Liver (tissue), 9 donors: ENCODE results near the gene DST. TPM values are rescaled to one million over a fixed set of nuclear protein-coding genes. Genes with fewer than 3 reads are reported as not detected.
A peak's percentile ranks its signal among the peaks of the same experiment; 100 is the strongest.

Source experiments
- DNase-seq: peaks from one replicate; pipeline ENCODE4 v3.0.0-alpha.2; 2017; ENCODE audit warnings: low spot score
- H3K27ac ChIP-seq, 2 donors: one replicate each; pipeline ENCODE4 v1.7.0; 2013; ENCODE audit warnings: inconsistent platforms in 2 of 2, low read length in 2 of 2, control low read depth in 1 of 2, low read depth in 1 of 2, mild to moderate bottlenecking in 1 of 2
- H3K27me3 ChIP-seq, 4 donors: one replicate each; pipeline versions ENCODE4 v1.6.1 to v1.7.0; 2013; ENCODE audit warnings: low read length in 3 of 4, inconsistent platforms in 1 of 4, mild to moderate bottlenecking in 1 of 4, moderate library complexity in 1 of 4; ENCODE audit not compliant: control insufficient read depth in 4 of 4, insufficient read depth in 4 of 4
- H3K36me3 ChIP-seq, 4 donors: one replicate each; pipeline versions ENCODE4 v1.6.1 to v1.7.0; 2013; ENCODE audit warnings: low read length in 3 of 4, mild to moderate bottlenecking in 3 of 4, low read depth in 1 of 4, moderate library complexity in 1 of 4; ENCODE audit not compliant: control insufficient read depth in 4 of 4, insufficient read depth in 3 of 4
- H3K4me1 ChIP-seq, 4 donors: one replicate each; pipeline versions ENCODE4 v1.6.1 to v1.7.0; 2013; ENCODE audit warnings: low read length in 3 of 4, mild to moderate bottlenecking in 3 of 4, moderate library complexity in 1 of 4; ENCODE audit not compliant: control insufficient read depth in 4 of 4, insufficient read depth in 4 of 4
- H3K4me3 ChIP-seq, 3 donors: one replicate each; pipeline versions ENCODE4 v1.6.1 to v1.7.0; 2013; ENCODE audit warnings: low read length in 3 of 3, control low read depth in 1 of 3, low read depth in 1 of 3, mild to moderate bottlenecking in 1 of 3
- H3K9ac ChIP-seq, 2 donors: one replicate each; pipeline ENCODE4 v1.7.0; 2013; ENCODE audit warnings: low read length in 2 of 2, mild to moderate bottlenecking in 2 of 2, moderate library complexity in 2 of 2, control low read depth in 1 of 2, low read depth in 1 of 2
- H3K9me3 ChIP-seq, 4 donors: one replicate each; pipeline versions ENCODE4 v1.6.1 to v1.7.0; 2013; ENCODE audit warnings: low read length in 3 of 4; ENCODE audit not compliant: control insufficient read depth in 4 of 4
- ATF3 ChIP-seq: IDR thresholded peaks from 2 replicates; pipeline ENCODE4 v1.6.1; 2016; ENCODE audit warnings: antibody characterized with exemption
- CTCF ChIP-seq: fragments of 150-350 bp; IDR thresholded peaks from 2 replicates; pipeline ENCODE4 v1.5.1; 2017; ENCODE audit warnings: improper control_type of control experiment, low read depth, low read length; ENCODE audit not compliant: missing input control
- EGR1 ChIP-seq, 2 donors: IDR thresholded peaks; 2 replicates each; pipeline ENCODE4 v1.6.1; 2016 to 2018; ENCODE audit warnings: antibody characterized with exemption in 2 of 2, low read depth in 2 of 2
- FOXA1 ChIP-seq: IDR thresholded peaks from 2 replicates; pipeline ENCODE4 v1.6.1; 2016; ENCODE audit warnings: antibody characterized with exemption
- FOXA2 ChIP-seq: IDR thresholded peaks from 2 replicates; pipeline ENCODE4 v1.6.1; 2016; ENCODE audit warnings: antibody characterized with exemption
- HNF4A ChIP-seq, 2 donors: conservative IDR thresholded peaks; 2 replicates each; pipeline ENCODE4 v1.6.1; 2016; ENCODE audit warnings: antibody characterized with exemption in 2 of 2, mild to moderate bottlenecking in 2 of 2
- HNF4G ChIP-seq: IDR thresholded peaks from 2 replicates; pipeline ENCODE4 v1.6.1; 2016; ENCODE audit warnings: antibody characterized with exemption
- JUND ChIP-seq, 2 donors: IDR thresholded peaks; 2 replicates each; pipeline ENCODE4 v1.6.1; 2016; ENCODE audit warnings: antibody characterized with exemption in 2 of 2
- MAX ChIP-seq: IDR thresholded peaks from 2 replicates; pipeline ENCODE4 v1.6.1; 2016; ENCODE audit warnings: antibody characterized with exemption
- RAD21 ChIP-seq, 2 donors: IDR thresholded peaks; 2 replicates each; pipeline ENCODE4 v1.6.1; 2016; ENCODE audit warnings: antibody characterized with exemption in 2 of 2, mild to moderate bottlenecking in 2 of 2
- REST ChIP-seq: IDR thresholded peaks from 2 replicates; pipeline ENCODE4 v1.6.1; 2016; ENCODE audit warnings: antibody characterized with exemption, mild to moderate bottlenecking
- RXRA ChIP-seq, 2 donors: IDR thresholded peaks; 2 replicates each; pipeline ENCODE4 v1.6.1; 2017 to 2018; ENCODE audit warnings: antibody characterized with exemption in 2 of 2, mild to moderate bottlenecking in 1 of 2
- SP1 ChIP-seq: IDR thresholded peaks from 2 replicates; pipeline ENCODE4 v1.6.1; 2018; ENCODE audit warnings: antibody characterized with exemption, mild to moderate bottlenecking
- TAF1 ChIP-seq: conservative IDR thresholded peaks from 2 replicates; pipeline ENCODE4 v1.6.1; 2016; ENCODE audit warnings: antibody characterized with exemption, mild to moderate bottlenecking
- YY1 ChIP-seq: IDR thresholded peaks from 2 replicates; pipeline ENCODE4 v1.6.1; 2016; ENCODE audit warnings: antibody characterized with exemption, mild to moderate bottlenecking
- ZBTB33 ChIP-seq: IDR thresholded peaks from 2 replicates; pipeline ENCODE4 v1.6.1; 2016; ENCODE audit warnings: antibody characterized with exemption
- WGBS: extraction: QIAGEN DNeasy Blood & Tissue Kit; methylation state at CpG from one replicate; pipeline ENCODE4 v1.1.7; 2013; 5-methylcytosine and 5-hydroxymethylcytosine counted together
- polyA plus RNA-seq, 2 donors: library from polyadenylated mRNA; stranded (reverse) in 1 of 2; unstranded in 1 of 2; fragments of 200-250 nt in 1 of 2; fragments of >200 nt in 1 of 2; fragmentation: Nextera tagmentation in 1 of 2; extraction: Ambion mirVana in 1 of 2; gene quantifications; one replicate each; pipeline versions ENCODE4 v1.2.1 to v1.2.3, GENCODE V29; 2013 to 2015
- total RNA-seq, 2 donors: library from RNA; depleted of rRNA; stranded (reverse); fragments of >200 nt; gene quantifications; one replicate each; pipeline ENCODE4 v1.2.3, GENCODE V29; 2014
- donor health status: healthy.
- donor health status: healthy.
- donor health status: healthy.
- donor health status: healthy.
- donor health status: healthy.

DST gene
- total and polyA plus RNA-seq, 4 donors = 30.5 to 234 (median 86.7) TPM

- peaks cover 1 to 26% (median 8%) of the 10 kb centered on the region in 4 donors for H3K4me1 ChIP-seq
- DNase-seq = no peak
- WGBS = 26% methylated on average over 1 of the region's 1 CpG
- peak overlapping the region; percentile 57 to 86 for H3K9ac ChIP-seq
- H3K27ac ChIP-seq = peak overlapping the region; percentile 91 to 99
- no peaks in the 10 kb centered on the region for H3K27me3 ChIP-seq
- peak; percentile 29 to 46 for TF ChIP-seq HNF4A (conservative IDR thresholded peaks at IDR 0.05)
- peak in 1 of 2 donors; percentile 12 for TF ChIP-seq RXRA (IDR thresholded peaks at IDR 0.05)
- no peak for TF ChIP-seq JUND (IDR thresholded peaks at IDR 0.05)
- H3K4me3 ChIP-seq = peak overlapping the region; percentile 64 to 93 (median 81)
- no peaks in the 10 kb centered on the region for H3K36me3 ChIP-seq
- H3K9me3 ChIP-seq = no peaks in the 10 kb centered on the region
Observed at GRCh38 chr6:56691814-56692213, 49.1 kb upstream of the DST start.

GRCh38 chr6:56691286-56691595, 48.6 kb upstream of the DST start:
- 40% methylated on average over 2 of the region's 2 CpGs for WGBS
- peak overlapping the region; percentile 64 to 93 (median 81) for H3K4me3 ChIP-seq
- no peaks in the 10 kb centered on the region for H3K9me3 ChIP-seq
- H3K36me3 ChIP-seq = no peaks in the 10 kb centered on the region
- peaks cover 2 to 32% (median 8%) of the 10 kb centered on the region in 4 donors for H3K4me1 ChIP-seq
- peak overlapping the region; percentile 91 to 99 for H3K27ac ChIP-seq
- H3K27me3 ChIP-seq = no peaks in the 10 kb centered on the region
- TF ChIP-seq FOXA1 = no peak
- no peak for TF ChIP-seq EGR1 (IDR thresholded peaks at IDR 0.05; ENCODE audit: low read depth in 2 of 2)
- TF ChIP-seq RAD21 (IDR thresholded peaks at IDR 0.05) = no peak
- TF ChIP-seq JUND (IDR thresholded peaks at IDR 0.05) = no peak
- TF ChIP-seq CTCF = no peak
- no peak for DNase-seq
- H3K9ac ChIP-seq = peak overlapping the region; percentile 0 to 86

GRCh38 chr6:56690519-56691285, 48.0 kb upstream of the DST start:
- Histone ChIP-seq H3K4me3 (peak overlapping the region; percentile 64 to 93 (median 81)), H3K9ac (peak overlapping the region; percentile 0 to 86), H3K36me3 (no peaks in the 10 kb centered on the region), H3K4me1 (peaks cover 2 to 37% (median 10%) of the 10 kb centered on the region in 4 donors), H3K27me3 (no peaks in the 10 kb centered on the region), H3K27ac (peak overlapping the region; percentile 91 to 99), H3K9me3 (no peaks in the 10 kb centered on the region)
- WGBS = 29% methylated on average over 4 of the region's 4 CpGs
- no peak for DNase-seq
- TF ChIP-seq ATF3 (no peak), SP1 (peak; percentile 24), HNF4A (conservative IDR thresholded peaks at IDR 0.05) (peak in 1 of 2 donors; percentile 26), RXRA (IDR thresholded peaks at IDR 0.05) (peak in 1 of 2 donors; percentile 18), YY1 (peak; percentile 56), MAX (no peak), HNF4G (no peak), FOXA2 (no peak), RAD21 (IDR thresholded peaks at IDR 0.05) (peak in 1 of 2 donors; percentile 14), ZBTB33 (no peak), CTCF (no peak), JUND (IDR thresholded peaks at IDR 0.05) (peak in 1 of 2 donors; percentile 12), FOXA1 (no peak), REST (peak; percentile 59), TAF1 (peak; percentile 23)
